ENCODE data around the gene CTTNBP2NL.
A peak's percentile ranks its signal among the peaks of the same experiment; 100 is the strongest.
"Not testable (repeated sequence)": the region's sequence is repeated elsewhere in the genome, so short reads cannot be mapped to it uniquely, and the experiment has no call there.

The CTTNBP2NL gene

GRCh38 chr1:112386731-112387346 is 9.2 kb upstream of the CTTNBP2NL start:
- no peak for DNase-seq

DNA sequence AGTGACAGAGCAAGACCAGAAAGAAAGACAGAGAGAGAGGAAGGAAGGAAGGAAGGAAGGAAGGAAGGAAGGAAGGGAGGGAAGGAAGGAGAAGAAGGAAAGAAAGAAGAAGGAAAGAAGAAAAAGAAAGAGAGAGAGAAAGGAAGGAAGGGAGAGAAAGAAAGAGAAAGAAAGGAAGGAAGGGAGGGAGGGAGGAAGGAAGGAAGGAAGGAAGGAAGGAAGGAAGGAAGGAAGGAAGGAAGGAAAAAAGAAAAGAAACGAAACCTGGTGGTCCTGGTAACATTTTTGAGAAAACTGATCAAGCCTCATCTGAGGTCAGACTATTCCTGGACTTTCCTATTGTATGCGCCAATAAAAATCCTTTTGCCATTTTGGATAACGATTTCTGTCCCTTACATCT is 8.2 kb upstream of the CTTNBP2NL start:
- no peak for DNase-seq

DNA sequence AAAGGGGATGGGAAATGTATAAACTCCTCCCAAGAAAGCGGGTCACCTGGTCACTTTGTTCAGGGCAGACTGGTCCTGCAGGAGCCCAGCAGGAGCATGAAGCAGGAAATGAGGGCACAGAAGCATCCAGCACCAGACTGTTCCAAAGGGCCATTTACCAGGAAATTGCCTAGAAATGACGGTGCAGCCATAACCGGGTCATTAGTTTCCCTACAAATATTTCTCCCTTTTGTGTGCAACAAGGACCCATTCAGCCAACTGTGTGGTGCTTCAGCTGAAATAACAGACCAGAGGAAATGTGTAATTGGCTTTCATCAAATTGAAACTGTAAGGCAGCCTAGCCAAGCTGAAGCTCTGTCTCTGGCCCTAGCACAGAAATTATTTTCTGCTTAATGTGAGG is 7.6 kb upstream of the CTTNBP2NL start:
- DNase-seq, result no peak

DNA sequence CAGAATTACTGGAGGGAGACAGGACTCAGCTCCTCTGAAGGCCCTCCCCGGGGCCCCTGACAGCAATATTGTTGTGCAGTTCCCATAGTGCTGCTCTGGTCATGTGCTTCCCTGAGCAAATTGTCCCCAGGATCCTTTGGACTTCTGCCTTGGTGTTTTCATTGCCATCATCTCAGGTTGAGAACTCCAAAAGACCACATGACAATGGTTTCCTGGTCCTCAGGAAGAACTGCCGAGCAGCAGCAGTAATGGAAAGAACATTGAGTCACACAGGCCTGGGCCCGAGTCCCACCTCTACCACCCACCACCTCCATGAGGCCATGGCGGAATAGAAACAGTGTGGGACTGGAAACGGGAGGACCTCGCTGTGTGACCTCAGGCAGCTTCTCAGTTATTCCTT is 6.3 kb upstream of the CTTNBP2NL start:
- DNase-seq, result no peak

DNA sequence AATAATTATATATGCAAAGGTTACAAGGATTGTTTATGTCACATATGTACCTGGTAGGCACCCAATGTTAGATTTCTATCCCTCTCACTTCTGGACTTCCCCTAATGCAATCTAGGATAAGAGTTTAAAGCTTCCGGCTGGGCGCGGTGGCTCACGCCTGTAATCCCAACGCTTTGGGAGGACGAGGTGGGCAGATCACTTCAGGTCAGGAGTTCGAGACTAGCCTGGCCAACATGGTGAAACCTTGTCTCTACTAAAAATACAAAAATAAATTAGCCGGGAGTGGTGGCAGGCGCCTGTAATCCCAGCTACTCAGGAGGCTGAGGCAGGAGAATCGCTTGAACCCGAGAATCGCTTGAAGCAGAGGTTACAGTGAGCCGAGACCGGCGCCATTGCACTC is 5.7 kb upstream of the CTTNBP2NL start:
- DNase-seq, result not testable (repeated sequence)

DNA sequence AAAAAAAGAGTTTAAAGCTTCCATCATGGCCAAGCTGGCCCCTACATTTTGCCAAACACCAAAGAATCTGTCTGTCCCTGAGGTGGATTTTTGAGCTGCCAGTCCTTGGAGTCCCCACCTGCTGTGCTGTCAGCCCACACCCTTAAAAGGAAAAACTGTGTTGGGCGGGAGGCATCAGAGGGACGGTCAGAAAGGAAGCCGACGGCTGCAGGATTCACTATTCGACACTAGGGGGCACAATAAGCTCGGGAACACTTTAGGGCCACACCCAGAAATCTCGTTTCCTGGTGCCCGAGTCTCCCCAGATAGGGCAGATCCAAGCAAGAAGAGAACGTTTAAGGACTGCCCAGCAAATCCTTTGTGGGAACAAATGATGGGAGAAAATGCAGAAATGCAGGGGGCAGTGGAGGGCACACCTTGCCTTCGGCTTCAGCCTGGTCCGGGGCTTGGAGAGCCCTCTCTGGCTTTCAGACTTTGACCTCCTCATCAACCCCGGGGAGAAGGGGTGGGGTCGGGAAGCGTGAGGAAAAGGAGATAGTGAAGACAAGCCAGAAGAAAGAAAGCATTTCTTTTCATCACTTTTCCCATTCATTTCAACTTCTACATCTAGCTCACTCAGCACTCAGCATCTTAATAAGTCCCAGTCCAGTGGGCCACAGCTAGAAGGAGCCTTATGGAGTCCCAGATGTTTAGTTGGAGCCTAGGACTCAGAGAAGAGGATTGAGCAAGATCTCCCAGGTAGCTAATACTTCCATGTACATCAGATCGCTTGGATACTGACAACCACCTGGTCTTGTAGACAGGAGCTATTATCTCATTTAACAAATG is 5.0 kb upstream of the CTTNBP2NL start:
- peak; percentile 97 for DNase-seq

DNA sequence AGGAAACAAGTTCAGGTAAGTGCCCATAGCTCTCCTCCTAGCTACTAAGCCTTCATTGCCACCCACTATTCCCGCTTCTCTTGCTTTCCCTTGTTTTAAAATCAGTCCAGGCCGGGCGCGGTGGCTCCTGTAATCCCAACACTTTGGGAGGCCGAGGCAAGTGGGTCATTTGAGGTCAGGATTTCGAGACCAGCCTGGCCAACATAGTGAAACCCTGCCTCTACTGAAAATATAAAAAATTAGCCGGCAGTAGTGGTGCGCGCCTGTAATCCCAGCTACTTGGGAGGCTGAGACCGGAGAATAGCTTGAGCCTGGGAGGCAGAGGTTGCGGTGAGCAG is 4.4 kb upstream of the CTTNBP2NL start:
- no peak for DNase-seq

DNA sequence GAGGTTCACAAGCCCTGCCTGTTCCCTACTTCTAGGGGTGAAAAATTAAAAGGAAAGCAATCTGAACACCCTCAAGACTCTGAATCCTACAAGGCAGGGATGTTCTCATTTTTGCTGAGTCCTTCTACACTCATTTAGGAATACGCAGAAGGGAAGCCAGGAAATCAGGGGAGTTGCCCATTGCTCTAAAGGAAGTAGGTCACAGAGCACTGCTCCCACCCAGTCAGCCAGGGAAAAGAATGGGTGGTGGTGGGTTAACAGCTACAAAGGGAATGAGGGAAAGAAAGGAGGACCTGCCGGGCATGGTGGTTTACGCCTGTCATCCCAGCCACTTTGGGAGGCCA is 2.4 kb upstream of the CTTNBP2NL start:
- DNase-seq, result no peak

DNA sequence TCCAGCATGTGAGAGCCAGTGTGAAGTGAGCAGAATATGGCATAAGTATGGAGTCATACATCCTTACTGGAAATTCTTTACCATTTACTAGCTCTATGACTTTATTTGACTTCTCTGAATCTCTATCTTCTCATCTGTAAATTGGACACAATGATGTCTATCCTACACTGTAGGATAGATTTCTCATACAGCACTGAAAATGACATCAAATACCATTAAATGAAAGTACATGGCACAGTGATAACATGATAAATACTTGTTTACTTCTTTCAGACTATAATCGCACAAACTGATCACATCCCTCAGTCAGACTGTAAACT is 1.3 kb upstream of the CTTNBP2NL start:
- DNase-seq, result no peak

DNA sequence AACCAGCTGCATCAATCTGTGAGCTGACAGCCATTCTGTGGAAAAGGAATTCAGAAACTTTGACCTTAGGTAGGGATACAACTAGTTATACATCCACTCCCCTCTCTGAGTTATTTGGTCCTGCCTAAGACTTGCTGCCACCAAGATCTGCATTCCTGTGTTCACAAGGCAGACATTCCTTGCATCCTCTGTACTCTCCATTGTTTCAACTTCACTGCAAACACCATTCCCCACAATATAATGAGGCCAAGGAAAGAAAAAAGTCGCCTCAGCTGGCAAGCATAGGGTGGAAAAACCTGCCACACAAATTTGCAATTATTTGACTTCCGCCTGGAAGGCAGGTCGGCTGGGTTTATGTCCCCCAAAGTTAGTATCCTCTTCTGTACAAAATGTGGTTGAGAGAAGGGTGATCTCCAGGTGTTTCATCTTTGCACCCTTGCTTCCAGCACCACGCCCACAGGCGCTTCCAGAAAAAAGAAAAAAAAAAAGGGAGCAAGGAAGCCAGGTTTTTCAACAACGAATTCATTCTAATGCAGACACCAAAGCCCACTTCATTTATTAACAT is 676 bp upstream of the CTTNBP2NL start:
- no peak for DNase-seq

- DNase-seq, result no peak
Measured at GRCh38 chr1:112396653-112397471, 848 bp downstream of the CTTNBP2NL start.

GRCh38 chr1:112397841-112398240 is 1.8 kb downstream of the CTTNBP2NL start:
- DNase-seq, result no peak

DNA sequence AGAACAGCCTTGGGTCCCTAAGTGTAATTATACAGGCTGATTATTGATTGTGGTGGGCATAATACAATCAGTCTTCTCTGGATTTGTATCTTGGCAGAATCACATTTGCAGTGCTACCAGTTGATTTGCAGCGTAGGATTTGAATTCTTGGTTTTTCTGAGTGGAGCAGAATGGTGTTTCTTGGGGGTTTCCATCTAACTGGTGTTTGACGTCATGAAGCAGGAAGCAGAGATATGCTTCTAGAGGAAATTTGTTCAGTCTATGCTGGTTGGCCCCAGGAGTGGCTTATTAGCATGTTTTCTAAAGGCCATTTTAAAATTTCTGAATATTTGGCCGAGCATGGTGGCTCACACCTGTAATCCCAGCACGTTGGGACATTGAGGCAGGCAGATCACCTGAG is 3.4 kb downstream of the CTTNBP2NL start:
- DNase-seq, result no peak

DNA sequence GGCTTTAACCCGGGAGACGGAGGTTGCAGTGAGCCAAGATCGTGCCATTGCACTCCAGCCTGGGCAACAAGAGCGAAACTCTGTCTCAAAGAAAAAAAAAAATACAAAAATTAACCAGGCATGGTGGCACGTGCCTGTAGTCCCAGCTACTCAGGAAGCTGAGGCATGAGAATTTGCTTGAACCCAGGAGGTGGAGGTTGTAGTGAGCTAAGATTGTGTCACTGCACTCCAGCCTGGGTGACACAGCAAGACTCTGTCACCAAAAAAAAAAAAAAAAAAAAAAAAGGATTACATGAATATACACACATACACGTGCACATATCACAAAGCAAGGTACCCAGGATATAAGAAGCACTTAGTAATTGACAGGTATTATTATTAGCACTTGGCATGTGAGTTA is 4.7 kb downstream of the CTTNBP2NL start:
- DNase-seq, result not testable (repeated sequence)

DNA sequence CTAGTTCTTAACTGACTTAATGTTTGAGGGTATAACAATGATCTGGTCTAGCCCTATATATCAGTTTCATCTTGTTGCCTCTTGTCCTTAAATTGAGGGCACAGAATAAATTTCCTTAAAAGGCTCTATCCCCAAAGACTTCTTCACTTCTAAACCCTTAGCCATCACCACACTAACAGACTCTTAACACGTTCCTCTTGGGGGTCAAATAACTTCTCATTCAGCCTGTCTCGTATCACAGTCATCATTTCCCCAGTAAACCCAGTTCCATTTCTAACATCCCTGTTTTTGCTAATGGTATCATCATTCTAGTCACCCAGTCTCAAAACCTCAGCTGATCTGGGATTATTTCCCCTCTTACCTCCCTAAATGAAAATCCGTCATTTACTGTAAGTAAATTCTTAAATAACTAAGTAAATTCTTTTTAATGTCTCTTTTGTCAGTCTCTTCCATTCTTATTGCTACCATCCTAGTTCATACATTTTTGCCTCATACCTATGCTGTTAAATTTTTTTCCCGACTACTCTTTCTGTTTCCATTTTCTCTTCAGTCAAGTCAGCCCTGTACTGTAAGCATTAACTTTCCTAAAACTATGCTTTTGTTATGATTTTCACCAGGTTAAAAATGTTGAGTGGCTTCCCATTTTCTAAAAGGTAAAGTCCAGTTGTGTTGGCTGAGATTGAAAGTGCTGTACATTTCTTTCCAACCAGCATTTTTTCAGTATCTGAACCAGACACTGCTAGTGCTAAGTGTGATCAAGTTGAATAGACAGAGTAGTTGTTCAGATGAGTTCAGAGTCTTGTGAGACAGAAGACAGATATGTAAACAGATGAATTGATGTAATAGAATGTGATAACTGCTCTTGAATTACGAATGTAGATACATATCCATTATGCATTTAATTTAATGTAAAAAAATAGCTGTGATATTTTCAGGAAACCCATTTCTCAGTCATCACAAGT is 6.9 kb downstream of the CTTNBP2NL start:
- DNase-seq, result no peak

DNA sequence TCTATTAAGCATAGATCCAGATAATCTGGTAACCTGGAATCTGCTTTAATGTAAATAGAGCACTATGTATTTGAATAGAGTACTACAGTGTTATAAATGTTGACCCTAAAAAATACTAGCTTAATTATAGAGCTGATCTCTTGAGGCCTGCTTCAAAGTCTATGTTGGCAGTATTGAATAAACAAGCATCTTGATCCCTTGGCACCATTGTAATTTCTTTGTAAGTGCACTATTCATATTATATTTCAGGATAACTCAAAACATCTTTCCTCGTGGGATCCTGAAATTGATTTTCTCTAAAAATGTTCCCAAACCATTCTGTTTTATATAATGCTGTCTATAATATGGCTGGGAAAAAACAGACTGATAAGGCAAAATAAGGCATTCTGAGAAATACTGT is 10.8 kb downstream of the CTTNBP2NL start:
- no peak for DNase-seq

DNA sequence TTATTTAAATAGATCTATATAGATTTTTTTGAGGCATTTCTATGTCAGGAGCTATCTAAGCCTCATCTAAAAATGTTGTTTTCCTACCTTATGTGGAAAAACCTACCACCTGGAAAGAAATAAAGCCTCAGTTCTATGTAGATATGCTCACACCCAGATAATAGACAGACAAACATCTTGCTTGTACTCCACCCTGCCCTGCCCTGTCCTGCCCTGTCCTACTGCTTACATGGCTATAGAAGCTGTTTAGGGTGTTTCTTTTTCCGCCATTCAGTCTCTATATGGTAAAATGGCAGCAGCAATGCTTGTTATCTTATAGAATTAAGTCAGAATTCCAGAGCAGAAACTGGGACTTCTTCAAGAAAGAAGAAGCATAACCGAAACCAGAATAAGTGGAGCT is 13.4 kb downstream of the CTTNBP2NL start:
- DNase-seq, result no peak

DNA sequence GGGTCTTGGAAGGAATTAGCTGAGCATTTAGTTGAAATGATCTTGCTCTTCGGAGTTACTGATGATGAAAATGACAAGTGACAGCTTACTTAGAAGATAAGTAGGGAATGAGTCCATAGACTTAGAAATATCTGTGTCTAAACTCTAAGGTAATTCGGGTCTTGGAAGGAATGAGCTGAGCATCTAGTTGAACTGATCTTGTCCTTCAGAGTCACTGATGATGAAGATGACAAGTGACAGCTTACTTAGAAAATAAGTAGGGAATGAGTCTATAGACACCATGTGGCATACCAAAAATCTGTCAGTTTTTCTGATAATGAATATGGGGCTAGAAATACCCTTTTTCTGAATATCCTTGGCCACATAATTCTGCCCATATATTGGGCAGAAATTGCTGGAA is 14.7 kb downstream of the CTTNBP2NL start:
- DNase-seq, result no peak

- DNase-seq, result no peak
Measured at GRCh38 chr1:112417271-112417670, 21.3 kb downstream of the CTTNBP2NL start.

DNA sequence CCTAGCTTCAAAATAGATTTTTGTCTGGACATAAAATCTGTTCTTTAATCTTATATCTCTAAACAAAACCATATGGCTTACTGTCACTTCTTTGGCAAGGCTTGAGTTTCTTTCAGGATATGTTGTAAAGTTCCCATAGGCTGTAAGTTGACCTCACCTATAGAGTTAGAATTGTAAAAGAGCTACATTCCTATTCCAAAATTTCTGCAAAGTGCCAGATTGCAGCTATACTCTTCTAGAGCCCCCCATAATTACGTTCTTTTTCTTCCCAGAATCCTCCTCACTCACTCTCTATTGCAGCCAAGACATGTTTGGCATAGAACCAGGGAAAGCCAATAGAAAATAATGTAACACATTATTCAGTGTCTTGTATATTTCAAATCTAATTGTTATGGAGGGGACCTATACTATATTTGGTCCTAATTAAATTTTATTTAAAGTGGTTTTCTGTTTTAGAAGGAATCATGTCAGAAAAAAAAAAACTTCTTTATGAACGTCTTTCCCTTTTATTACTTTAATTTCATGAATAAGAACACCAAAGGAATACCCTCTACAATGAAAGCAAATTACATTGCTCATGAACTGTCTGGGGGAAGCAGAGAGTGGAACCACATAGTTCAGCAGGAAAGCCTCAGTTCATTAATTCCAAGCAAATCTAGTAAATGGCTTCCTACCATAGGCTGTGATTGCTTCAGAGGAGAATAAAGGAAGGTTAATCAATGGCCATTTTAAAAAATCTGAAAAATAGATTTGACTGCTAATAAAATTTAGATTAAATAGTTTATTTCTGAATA is 22.3 kb downstream of the CTTNBP2NL start:
- DNase-seq, result no peak

DNA sequence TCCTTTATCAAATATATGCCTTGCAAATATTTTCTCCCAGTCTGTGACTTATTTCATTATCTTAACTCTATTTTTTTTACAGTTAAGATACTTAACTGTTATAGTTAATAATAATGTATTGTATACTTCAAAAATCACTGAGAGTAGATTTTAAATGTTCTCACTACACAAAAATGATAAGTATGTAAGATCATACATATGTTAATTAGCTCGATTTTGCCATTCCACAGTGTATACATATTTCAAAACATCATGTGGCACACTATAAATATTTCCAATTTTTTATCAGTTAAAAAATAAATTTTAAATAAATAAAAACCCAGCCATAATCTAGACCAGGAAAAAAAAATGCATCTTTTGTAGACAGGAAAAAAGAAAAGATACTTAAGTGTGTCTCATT is 27.2 kb downstream of the CTTNBP2NL start:
- DNase-seq, result no peak

DNA sequence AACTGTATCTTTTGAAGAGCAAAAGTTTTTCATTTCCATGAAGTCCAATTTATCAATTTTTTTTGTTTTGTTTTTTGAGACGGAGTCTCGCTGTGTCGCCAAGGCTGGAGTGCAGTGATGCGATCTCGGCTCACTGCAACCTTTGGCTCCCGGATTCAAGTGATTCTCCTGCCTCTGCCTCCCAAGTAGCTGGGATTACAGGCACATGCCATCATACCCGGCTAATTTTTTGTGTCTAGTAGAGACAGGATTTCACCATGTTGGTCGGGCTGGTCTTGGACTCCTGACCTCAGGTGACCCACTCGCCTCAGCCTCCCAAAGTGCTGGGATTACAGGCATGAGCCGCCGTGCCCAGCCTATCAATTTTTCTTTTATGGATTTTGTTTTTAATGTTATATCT is 27.7 kb downstream of the CTTNBP2NL start:
- not testable (repeated sequence) for DNase-seq
